CD4-positive, alpha-beta T cell treated with Interleukin-15 for 4 hours (primary cell): ENCODE measurements around the gene ANGEL1.

Experiments used
- DNase-seq: peaks from one replicate; pipeline ENCODE4 v3.0.0-alpha.2; 2020; ENCODE audit warnings: low spot score

ANGEL1 gene

DNA sequence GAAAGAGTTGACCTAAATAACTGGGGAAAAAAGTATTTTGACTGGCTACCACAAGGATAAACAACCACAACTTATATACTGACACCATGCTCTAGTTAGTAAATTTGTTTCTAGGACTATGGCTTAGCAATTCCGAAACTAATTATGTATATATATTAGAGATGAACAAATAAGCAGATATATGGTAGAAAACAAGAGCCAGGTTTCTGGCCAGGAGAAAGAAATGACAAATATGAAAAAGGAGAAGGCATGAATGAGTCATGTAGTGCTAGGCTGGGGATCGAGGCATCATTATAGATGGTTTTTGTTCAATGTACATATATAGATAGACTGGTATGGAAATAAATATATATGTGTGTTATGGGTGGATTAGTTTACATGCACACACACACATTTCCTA lies 8.0 kb upstream of the ANGEL1 start:
- no peak for DNase-seq

DNA sequence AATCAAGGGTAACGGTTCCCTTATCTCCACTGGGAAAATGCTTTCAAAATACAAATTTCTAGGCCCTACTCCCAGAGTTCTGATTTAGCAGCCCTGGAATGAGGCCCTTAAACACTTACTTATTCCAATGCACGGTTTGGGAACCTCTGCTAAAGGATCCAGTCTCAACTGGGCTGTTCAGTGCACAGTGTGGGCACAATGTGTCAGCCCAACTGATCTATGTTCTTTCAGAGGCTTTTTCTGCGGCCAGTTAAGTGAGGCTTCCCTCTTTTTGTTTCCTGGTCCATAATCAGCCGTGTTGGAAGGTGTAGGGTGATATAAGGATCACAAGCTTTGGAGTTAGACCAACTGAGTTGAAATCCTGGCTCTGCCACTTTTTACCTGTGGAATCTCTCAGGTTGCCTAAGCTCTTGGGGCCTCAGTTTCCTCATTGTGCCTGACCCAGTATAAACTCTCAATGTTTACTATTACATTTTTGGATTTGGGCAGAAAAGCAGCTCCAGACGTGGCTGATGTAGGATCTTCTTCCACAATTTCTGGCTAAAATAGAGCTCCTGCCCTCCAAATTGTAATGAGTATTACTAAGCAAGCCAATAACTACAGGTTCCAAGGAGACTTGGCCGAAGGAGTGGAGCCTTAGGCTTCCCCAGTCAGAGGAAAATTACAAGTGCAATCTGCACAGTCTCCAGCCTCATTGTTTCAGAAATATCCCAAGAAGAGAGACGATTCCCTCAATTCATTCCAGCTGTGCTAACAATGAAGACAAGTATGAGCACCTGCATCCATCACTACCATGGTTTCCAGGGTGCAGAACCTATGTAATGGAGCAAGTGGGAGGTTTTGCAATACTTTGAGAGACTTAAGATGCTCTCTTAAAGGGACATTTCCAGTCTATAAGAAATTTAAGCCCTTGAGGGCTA lies 2.3 kb upstream of the ANGEL1 start:
- no peak for DNase-seq

DNA sequence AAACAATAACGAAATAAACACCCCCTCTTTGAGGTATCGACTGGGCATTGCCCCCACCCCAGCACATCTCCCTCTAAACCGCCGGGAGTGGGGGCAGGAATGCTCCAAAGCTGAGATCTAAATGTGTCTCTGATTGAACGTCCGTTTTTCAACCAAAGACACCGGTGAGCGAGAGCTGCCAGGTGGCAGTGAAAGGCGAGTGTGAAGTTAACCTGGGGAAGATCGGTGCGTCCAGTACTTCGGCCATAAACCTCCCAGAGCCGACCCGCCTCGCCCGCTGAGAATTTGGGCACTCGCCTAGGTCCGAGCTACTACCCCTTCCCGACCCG lies 625 bp downstream of the ANGEL1 start:
- no peak for DNase-seq

DNA sequence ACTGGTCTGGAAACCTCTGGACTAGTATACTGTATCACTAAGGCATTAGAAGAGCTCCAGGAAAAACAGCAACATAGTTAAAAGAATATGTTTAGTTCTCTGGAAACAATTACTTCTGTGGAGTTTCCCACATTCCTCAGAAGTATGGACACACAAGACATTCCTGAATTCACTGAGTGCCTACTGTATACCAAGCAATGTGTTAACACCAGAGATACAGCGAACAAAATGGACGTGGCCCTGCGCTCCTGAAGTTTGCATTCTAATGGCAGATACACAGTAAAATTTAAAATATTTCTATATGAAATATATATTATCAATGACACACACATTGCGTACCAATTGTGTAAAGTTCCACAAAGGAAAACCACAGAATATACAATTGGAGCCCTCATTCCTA lies 1.1 kb downstream of the ANGEL1 start:
- DNase-seq: no peak

DNA sequence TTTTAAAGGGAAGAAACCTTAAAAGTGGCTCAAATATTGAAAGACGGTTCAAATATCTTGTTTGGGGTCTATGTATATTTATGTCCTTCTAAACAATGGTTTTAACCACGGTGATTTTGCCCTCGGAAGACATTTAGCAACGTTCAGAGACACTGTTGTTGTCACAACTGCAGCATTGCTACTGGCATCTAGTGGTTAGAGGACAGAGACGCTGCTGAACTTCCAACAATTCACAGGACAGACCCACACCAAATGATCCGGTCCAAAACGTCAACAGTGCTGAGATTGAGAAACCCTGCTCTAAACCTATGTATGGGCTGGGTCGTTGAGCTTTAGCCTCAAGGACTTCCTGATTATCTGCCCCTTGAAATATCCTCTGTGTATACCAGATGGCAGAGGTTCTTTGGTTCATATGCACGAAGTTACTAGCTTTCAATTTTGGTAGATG lies 1.7 kb downstream of the ANGEL1 start:
- peak; percentile 33 for DNase-seq

DNA sequence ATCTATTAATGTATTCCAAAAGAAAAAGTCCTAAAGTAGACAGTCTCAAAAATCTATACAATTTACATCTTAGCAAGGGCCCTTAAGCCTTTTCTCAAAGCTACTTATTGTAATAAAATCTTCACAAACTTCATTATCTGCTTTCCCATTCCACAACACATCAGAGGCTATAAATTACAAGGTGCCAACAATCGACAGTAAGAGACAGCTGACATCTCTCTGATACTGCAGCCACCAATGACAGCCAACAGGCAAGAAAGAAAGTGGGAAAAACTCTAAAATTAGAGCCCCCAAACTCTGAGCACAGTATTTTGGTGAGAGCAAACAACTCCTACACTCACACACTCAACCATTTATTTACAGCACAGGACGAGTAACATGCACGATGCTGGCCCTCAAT lies 2.2 kb downstream of the ANGEL1 start:
- DNase-seq: no peak

DNA sequence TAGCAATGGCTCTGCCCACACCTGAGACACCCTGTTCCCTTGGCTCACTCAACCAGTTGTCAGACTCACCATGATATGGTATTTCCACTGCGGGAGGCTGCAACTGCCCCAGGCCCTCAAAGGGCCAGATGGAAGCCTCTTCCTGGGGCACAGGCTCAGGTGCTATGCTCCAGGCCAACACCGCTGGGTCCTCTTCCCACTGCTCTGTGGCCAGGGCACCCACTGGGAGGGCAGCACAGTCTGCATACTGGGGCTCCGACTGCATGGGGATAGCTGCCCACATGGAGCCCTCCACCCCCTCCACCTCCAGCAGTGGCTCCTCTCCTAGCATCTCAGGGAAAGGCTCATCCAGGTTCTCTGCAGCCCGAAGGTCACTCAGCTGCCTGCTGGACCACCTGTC lies 3.7 kb downstream of the ANGEL1 start:
- no peak for DNase-seq

DNA sequence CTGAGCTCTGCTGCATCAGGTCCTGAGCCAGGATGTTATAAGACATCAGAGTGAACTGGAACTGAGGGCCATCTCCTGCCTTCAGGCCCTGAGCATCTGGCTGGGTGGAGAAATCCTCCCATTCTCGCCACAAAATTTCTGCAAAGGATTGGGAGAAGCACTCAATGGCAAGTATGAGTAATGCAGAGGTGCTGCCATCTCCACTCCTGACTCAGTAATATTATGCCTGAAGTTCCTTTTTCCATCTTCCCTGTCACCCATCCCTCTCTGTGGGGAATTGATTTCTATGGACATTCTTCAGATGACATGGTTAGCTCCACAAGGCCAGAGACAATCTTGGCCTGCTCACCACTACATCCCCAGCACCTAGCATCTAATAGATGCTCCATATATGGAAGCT lies 4.7 kb downstream of the ANGEL1 start:
- DNase-seq: no peak

DNA sequence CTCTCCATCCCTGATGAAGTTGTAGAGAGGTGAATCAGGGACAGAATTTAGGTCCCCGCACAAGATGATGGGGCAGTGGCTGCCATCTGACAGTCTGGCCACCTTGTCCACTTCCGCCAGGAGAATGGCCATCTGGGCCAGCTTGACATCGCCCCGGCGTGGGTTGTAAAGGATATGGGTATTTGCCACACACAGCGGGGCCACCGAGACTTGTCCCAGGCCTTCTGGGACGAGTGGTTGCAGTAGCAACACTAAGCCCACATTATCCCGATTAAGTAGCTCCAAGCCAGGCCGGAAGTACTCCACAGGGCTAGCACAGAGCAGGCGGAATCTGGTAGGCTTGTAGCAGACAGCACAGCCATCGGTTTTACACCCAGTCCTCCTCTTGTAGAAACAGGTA lies 6.2 kb downstream of the ANGEL1 start:
- DNase-seq: no peak

DNA sequence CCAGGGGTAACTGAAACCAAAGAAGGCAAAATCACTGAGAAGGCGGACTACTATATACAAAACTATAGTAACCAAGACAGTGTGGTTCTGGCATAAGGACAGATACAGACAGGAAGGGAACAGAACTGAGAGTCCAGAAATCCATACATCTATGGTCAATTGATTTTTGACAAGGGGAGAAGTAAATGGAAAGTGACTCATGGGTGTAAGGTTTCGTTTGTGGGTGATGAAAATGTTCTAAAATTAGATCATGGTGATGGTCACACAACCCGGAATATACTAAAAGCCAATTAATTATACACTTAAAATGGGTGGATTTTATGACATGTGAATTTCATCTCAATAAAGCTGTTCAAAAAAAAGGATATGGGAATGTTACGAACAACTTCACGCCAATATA lies 18.7 kb downstream of the ANGEL1 start:
- DNase-seq: no peak

DNA sequence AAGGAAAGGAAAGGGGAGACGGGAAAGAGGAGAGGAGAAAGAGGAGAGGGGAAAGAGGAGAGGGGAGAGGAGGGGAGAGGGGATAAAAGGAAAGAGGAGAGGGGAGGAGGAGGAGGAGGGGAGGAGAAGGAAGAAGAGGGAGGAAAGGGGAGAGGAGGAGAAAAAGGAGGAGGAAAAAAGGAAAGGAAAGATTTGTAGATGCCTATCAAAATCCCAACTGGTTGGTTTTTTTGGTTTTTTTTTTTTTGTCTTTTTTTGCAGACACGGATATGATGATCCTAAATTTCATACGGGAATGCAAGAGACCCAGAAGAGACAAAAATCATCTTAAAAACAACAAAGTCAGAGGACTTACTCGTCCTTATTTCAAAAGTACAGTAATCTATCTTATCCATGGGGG lies 19.4 kb downstream of the ANGEL1 start:
- no peak for DNase-seq

DNA sequence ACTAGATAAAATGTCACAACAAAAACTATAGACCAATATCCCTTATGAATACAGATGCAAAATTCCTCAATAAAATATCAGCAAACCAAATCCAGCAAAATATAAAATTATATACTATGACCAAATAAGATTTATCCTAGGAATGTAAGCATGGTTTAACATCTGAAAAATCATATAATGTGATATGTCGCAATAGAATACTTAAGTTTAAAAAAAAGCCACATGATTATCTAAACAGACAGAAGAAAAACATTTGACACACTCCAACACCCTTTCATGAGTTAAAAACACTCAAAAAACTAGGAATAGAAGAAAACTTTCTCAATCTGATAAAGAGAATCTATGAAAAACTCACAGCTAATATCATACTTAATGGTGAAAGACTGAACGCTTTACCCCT lies 20.3 kb downstream of the ANGEL1 start:
- no peak for DNase-seq

DNA sequence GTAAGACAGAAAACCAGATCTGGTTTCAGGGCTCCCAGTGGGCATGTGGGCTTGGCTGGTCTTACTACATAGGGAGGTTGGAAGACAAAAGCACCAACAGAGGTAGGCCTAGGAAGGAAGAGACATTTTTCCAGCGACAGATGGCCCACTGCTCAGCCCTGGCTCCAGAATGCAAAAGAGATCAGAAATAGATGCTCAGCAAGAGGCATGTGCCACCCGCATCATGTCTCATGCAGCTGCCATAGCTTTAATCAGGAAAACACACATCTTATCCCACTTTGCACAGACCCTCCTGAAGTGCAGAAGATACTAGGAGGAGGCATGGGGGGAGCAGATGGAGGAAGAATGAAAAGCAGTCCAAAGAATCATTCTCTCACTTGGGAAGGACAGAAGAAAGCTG lies 26.1 kb downstream of the ANGEL1 start:
- no peak for DNase-seq

DNA sequence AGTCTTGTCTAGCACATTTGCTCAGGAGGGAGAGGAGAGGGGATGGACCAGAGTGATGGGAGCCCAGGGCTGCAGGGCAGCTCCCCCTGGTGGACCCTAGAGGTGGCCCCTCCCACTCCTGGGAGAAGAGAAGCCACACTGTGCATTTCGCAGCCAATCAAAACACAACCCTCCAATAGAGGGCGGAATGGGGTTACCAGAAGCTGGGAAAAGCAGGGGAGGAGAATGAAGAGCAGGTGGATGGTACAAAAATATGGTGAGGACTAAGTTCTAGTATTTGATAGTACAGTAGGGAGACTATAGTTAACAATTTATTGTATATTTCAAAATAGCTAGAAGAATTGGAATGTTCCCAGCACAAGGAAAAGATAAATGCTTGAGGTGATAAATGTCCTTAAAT lies 27.8 kb downstream of the ANGEL1 start:
- peak; percentile 66 for DNase-seq

DNA sequence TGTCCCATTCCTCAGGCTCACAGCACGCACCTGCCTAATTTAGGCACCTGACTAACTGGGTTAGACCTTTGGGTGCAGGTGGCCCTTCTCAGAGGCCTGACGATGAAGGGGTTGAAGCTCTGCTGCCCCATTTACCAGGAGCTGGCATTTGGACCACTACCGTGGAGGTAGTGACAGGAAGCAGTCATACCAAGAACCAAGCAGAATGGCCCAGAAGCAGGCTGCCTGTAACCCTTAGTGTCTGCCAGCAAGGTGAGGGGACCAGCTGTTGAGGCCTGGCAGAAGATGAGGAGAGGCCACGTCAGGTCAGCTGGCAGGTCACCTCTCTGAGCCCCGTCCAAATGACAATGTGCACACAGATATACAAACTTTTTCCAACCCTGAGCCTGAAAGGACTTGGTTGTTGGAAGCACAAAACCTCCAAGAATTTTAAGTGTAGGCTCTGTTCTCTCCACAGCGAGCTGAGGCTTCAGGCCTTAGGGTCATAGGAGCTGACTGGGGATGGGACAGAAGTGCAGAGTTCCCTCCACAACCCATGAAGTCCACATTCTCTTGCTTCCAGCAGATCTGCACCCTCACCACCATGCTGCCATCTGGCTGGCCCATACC lies 28.3 kb downstream of the ANGEL1 start:
- no peak for DNase-seq

DNA sequence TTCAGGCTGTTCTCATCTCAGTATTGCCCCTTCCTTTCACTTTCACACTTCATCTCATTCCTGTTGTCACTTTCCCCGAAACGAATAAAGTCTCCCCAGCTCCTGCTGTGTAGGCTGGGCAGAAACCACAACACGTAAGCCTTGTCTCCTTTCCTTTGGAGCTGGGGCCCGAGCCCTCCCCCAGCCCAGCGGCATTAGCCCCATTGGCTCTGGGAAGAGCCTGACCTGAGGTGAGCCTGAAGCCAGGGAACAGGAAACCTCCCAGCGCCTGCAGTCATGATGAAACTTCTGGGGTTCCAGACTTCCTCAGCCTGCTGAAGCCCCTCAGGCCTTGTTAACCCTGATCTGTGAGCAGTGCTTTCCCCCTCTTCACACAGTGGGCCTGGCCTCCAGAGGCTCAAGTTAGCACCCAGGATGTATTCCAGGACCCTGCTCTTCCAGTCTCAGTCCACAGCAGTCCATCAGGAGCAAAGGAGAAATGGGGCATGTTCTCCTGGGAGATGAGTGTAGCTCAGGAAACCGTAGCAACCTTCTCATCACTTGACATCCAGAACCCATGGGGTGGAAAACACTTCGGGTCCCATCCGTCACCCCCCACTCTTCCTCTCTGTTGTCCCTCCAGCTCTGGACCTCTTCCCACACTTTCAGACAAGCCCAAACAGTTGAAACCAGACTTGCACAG lies 29.7 kb downstream of the ANGEL1 start:
- no peak for DNase-seq

DNA sequence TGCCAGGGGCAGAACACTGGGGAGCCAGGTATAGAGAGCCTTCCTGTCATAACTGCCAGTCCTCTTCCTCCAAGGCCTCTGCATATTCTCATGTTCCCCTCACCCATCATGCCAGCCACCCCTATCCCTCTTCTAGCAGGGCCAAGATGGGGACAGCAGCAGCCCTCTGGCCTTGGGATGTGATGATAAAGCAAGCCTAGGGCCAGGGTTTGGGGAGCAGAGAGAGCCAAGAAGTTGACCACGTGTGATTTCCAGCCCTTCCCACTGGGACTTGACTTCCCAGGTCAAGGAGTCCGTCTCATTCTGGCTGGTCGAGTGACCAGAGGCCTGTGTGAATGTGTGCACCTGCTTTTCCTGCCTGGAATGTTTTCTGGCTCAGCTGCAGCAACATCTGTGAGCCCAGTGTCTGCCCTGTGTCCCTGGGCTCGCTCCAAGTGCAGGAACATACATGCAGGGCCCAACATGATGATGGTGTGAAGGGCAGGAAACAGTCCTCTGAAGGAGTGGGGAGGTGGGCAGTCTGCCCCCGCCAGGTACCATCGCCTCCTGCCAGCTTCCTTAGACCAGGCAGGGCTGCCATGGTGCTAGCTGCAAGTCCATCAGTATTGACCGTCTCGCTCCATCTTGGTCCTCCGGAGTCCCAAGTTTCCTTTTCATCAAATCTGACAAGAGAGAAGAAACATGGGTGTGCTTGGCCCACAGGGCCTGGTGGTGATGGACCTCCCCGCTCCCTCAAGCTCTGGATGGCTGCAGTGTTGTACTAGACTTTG lies 30.4 kb downstream of the ANGEL1 start:
- DNase-seq: no peak

DNA sequence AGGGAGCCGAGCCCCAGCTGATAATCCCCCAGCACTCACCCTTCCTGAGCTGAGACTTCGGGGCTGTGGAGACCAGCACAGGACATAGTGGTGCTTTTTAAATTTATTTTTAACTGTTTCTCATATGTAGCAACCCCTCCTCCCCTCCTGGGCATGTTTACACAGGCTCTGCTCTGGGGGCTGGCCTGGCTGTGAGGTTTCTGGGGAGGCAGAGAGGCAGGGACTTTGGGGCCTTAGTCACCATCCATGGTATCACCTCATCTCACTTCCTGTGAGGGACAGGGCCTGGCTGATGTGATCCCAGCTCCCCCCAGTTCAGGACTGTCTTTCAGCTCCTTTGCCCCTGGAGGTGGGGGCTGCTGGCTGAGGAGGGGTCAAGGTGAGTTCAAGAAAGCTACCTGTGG lies 31.0 kb downstream of the ANGEL1 start:
- no peak for DNase-seq

DNA sequence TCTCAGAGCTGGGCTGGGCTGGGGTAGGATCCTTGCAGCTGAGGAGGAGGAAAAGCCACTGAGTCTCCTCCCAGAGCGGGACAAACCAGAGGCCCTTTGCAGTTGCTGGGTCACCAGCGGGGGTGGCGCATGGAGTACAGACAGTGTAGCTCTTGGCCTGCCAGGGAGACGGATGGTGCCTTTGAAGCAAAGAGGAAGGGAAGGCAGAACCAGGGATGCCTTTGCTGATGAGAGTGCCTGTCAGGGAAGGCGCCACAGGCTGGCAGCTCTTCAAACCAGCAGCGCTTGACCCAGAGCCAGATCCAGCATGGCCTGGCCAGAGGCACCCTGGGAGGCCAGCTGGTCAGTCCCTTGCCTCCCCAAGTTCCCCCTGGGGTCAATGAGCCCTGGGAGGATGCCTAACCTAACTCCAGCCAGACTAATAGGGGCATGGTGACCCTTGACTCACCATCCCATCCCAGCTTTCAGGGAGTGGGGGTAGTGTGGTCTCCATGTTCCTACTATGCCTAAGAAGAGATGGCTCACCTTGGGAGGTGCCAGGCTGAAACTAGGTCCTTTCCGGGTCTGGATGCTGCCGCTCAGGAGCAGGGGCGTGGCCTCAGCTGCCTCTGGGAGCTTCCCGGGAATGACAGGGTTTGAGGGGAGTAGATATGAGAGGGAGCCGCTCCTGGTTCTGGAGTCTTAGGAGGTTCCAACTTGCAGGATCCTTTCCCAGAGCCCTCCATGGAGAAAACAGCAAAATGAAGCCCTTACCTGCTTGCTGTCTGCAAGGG lies 31.6 kb downstream of the ANGEL1 start:
- no peak for DNase-seq

DNA sequence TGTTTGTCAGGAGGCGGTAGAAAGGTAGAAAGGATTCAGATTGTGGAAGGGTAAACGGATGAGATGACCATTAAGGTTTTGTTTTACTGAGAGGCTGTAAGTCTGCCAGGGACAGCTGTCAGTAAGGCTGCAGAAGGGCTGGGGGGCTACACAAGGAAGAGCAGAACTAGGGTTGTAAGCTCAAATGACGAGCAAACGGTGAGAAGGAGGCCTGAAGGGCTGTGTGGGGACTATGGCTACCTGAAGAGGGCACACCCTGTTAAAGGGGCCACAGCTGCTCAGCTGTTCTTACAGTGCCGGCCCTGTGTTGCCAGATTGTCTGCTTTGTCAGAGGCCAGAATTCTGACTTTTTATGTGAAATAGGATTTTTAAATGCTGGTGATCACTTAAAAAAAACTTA lies 32.3 kb downstream of the ANGEL1 start:
- DNase-seq: no peak

DNA sequence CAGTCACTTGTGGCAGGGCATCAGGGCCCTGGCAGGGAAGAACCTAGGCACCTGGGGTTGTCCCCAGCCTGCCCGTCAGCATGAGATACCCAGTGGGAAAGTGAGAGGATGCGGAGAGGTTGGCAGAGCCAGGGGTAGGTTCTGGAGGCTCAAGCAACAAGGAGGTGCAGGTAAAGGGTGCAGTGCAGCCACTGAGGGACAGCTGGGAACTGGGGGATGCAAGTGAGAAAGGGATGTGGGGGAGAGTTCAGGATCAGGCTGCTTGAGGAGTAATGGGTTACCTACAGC lies 32.7 kb downstream of the ANGEL1 start:
- DNase-seq: no peak
